ENCODE results near the gene NRG3. TPM values are rescaled to one million over a fixed set of nuclear protein-coding genes. Genes with fewer than 3 reads are reported as not detected.
"Not testable (repeated sequence)": the region's sequence is repeated elsewhere in the genome, so short reads cannot be mapped to it uniquely, and the experiment has no call there.

The NRG3 gene
- total RNA-seq, 1 experiment from 2014 or later: 0.66 TPM

- Histone ChIP-seq H3K36me3 (ENCODE audit: control insufficient read depth, insufficient read depth, low read length) (no peaks in the 10 kb centered on the region), H3K27me3 (replicated peaks; ENCODE audit: control insufficient read depth, insufficient read depth, low read length) (no peaks in the 10 kb centered on the region), H3K4me3 (ENCODE audit: low read depth, low read length) (no peak overlapping the region), H3K9me3 (no peaks in the 10 kb centered on the region), H3K4me1 (no peaks in the 10 kb centered on the region)
- TF ChIP-seq, protein P1, sequence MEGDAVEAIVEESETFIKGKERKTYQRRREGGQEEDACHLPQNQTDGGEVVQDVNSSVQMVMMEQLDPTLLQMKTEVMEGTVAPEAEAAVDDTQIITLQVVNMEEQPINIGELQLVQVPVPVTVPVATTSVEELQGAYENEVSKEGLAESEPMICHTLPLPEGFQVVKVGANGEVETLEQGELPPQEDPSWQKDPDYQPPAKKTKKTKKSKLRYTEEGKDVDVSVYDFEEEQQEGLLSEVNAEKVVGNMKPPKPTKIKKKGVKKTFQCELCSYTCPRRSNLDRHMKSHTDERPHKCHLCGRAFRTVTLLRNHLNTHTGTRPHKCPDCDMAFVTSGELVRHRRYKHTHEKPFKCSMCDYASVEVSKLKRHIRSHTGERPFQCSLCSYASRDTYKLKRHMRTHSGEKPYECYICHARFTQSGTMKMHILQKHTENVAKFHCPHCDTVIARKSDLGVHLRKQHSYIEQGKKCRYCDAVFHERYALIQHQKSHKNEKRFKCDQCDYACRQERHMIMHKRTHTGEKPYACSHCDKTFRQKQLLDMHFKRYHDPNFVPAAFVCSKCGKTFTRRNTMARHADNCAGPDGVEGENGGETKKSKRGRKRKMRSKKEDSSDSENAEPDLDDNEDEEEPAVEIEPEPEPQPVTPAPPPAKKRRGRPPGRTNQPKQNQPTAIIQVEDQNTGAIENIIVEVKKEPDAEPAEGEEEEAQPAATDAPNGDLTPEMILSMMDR (IDR thresholded peaks at IDR 0.05; ENCODE audit: insufficient read depth in 1 of 2, low read depth in 1 of 2, low read length in 1 of 2, severe bottlenecking in 1 of 2, unreplicated experiment in 1 of 2): no peak
- peaks cover 6% of the 10 kb centered on the region for H3K4me1 Mint-ChIP-seq (ENCODE audit: low read depth, unreplicated experiment)
- H3K36me3 Mint-ChIP-seq (ENCODE audit: insufficient read depth, unreplicated experiment): no peaks in the 10 kb centered on the region
- peaks cover 7% of the 10 kb centered on the region for H3K9me3 Mint-ChIP-seq (ENCODE audit: unreplicated experiment)
- ChIA-PET POLR2A (no interaction called here), CTCF (no interaction called here)
- no peak for DNase-seq
- H3K27me3 Mint-ChIP-seq (ENCODE audit: insufficient read depth, unreplicated experiment): no peaks in the 10 kb centered on the region
- H3K4me3 Mint-ChIP-seq (ENCODE audit: unreplicated experiment): no peak overlapping the region
- BruUV-seq (replicated peaks): no TSS peak
- H3K27ac Mint-ChIP-seq (ENCODE audit: unreplicated experiment): no peak overlapping the region
- intact Hi-C loops (cut with micrococcal nuclease; ENCODE audit: unreplicated experiment): no loop called here
Observed at GRCh38 chr10:82335831-82336230, 460.8 kb downstream of the NRG3 start.

DNA sequence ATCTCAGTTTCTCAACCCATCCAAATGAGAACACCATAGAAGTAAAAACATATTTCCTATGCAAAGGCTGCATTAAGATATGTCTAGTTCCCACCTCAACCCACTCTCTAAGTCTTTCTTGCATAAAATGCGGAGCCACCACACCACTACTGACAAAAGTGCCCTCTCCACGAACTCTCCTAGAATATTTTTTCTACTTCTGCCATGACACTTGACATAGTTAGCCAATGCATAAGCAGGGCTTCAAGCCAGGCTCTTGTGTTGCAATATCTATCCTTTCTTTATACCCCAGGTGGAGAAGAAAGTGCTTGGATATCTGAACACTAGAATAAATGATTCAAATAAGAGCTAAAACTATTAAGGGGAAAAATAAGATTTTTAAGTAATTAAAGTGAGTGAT is 465.2 kb downstream of the NRG3 start:
- no peaks in the 10 kb centered on the region for H3K27me3 ChIP-seq (replicated peaks; ENCODE audit: control insufficient read depth, insufficient read depth, low read length)
- Mint-ChIP-seq H3K9me3 (ENCODE audit: unreplicated experiment) (peaks cover 17% of the 10 kb centered on the region), H3K36me3 (ENCODE audit: insufficient read depth, unreplicated experiment) (no peaks in the 10 kb centered on the region), H3K4me1 (ENCODE audit: low read depth, unreplicated experiment) (no peaks in the 10 kb centered on the region), H3K27me3 (ENCODE audit: insufficient read depth, unreplicated experiment) (no peaks in the 10 kb centered on the region), H3K4me3 (ENCODE audit: unreplicated experiment) (no peak overlapping the region), H3K27ac (ENCODE audit: unreplicated experiment) (no peak overlapping the region)
- TF ChIP-seq, protein P1 (IDR thresholded peaks at IDR 0.05; ENCODE audit: insufficient read depth in 1 of 2, low read depth in 1 of 2, low read length in 1 of 2, severe bottlenecking in 1 of 2, unreplicated experiment in 1 of 2): no peak
- H3K4me1 ChIP-seq: no peaks in the 10 kb centered on the region
- BruUV-seq (replicated peaks): no TSS peak
- no peak overlapping the region for H3K4me3 ChIP-seq (ENCODE audit: low read depth, low read length)
- H3K9me3 ChIP-seq: no peaks in the 10 kb centered on the region
- POLR2A ChIA-PET: no interaction called here
- DNase-seq: no peak
- H3K36me3 ChIP-seq (ENCODE audit: control insufficient read depth, insufficient read depth, low read length): no peaks in the 10 kb centered on the region
- CTCF ChIA-PET: no interaction called here
- intact Hi-C loops (cut with micrococcal nuclease; ENCODE audit: unreplicated experiment): no loop called here

- intact Hi-C loops (cut with micrococcal nuclease; ENCODE audit: unreplicated experiment): loop anchor here (5.0 kb wide), 1 partner anchor 558 kb away; no protein-coding TSS in a partner anchor
- H3K4me1 Mint-ChIP-seq (ENCODE audit: low read depth, unreplicated experiment); H3K9me3 ChIP-seq; H3K4me1 ChIP-seq; H3K36me3 ChIP-seq (ENCODE audit: control insufficient read depth, insufficient read depth, low read length); POLR2A ChIA-PET; H3K36me3 Mint-ChIP-seq (ENCODE audit: insufficient read depth, unreplicated experiment); CTCF ChIA-PET; H3K27me3 Mint-ChIP-seq (ENCODE audit: insufficient read depth, unreplicated experiment); H3K27me3 ChIP-seq (replicated peaks; ENCODE audit: control insufficient read depth, insufficient read depth, low read length): not testable (repeated sequence)
- peak overlapping the region; percentile 49 for H3K4me3 ChIP-seq (ENCODE audit: low read depth, low read length)
- peak in 1 of 2 experiments; percentile 46 for DNase-seq
- H3K27ac Mint-ChIP-seq (ENCODE audit: unreplicated experiment): peak overlapping the region; percentile 94
- TSS peak; percentile 58 for BruUV-seq (replicated peaks)
- peak overlapping the region; percentile 74 for H3K4me3 Mint-ChIP-seq (ENCODE audit: unreplicated experiment)
- H3K9me3 Mint-ChIP-seq (ENCODE audit: unreplicated experiment): peaks cover 25% of the 10 kb centered on the region
Observed at GRCh38 chr10:82349590-82349989, 474.6 kb downstream of the NRG3 start.

GRCh38 chr10:82353381-82353780 is 478.4 kb downstream of the NRG3 start:
- Histone ChIP-seq H3K27me3 (replicated peaks; ENCODE audit: control insufficient read depth, insufficient read depth, low read length) (no peaks in the 10 kb centered on the region), H3K36me3 (ENCODE audit: control insufficient read depth, insufficient read depth, low read length) (no peaks in the 10 kb centered on the region), H3K4me3 (ENCODE audit: low read depth, low read length) (no peak overlapping the region), H3K9me3 (no peaks in the 10 kb centered on the region), H3K4me1 (no peaks in the 10 kb centered on the region)
- H3K4me3 Mint-ChIP-seq (ENCODE audit: unreplicated experiment): no peak overlapping the region
- CTCF ChIA-PET: no interaction called here
- no peaks in the 10 kb centered on the region for H3K4me1 Mint-ChIP-seq (ENCODE audit: low read depth, unreplicated experiment)
- BruUV-seq (replicated peaks): no TSS peak
- TF ChIP-seq, protein P1 (IDR thresholded peaks at IDR 0.05; ENCODE audit: insufficient read depth in 1 of 2, low read depth in 1 of 2, low read length in 1 of 2, severe bottlenecking in 1 of 2, unreplicated experiment in 1 of 2): no peak
- intact Hi-C loops (cut with micrococcal nuclease; ENCODE audit: unreplicated experiment): no loop called here
- peaks cover 25% of the 10 kb centered on the region for H3K9me3 Mint-ChIP-seq (ENCODE audit: unreplicated experiment)
- no peaks in the 10 kb centered on the region for H3K27me3 Mint-ChIP-seq (ENCODE audit: insufficient read depth, unreplicated experiment)
- peaks cover 6% of the 10 kb centered on the region for H3K36me3 Mint-ChIP-seq (ENCODE audit: insufficient read depth, unreplicated experiment)
- no peak overlapping the region for H3K27ac Mint-ChIP-seq (ENCODE audit: unreplicated experiment)
- DNase-seq: no peak
- POLR2A ChIA-PET: no interaction called here

Data from Caco-2 (cell line).